Osteocyte (in vitro differentiated cells): ENCODE results near the gene PGAM4. TPM values are rescaled to one million over a fixed set of nuclear protein-coding genes. Genes with fewer than 3 reads are reported as not detected.

ENCODE experiments used
- DNase-seq: peaks from one replicate; pipeline ENCODE4 v3.0.0; 2021; ENCODE audit warnings: mixed read lengths; ENCODE audit not compliant: unreplicated experiment; ENCODE audit errors: extremely low spot score
- H3K27ac Mint-ChIP-seq: one replicate; pipeline ENCODE4 v1.8.0; 2021; ENCODE audit warnings: mild to moderate bottlenecking, mixed read lengths; ENCODE audit not compliant: unreplicated experiment
- H3K27me3 Mint-ChIP-seq: one replicate; pipeline ENCODE4 v1.8.0; 2021; ENCODE audit warnings: mixed read lengths; ENCODE audit not compliant: unreplicated experiment
- H3K36me3 Mint-ChIP-seq: one replicate; pipeline ENCODE4 v1.8.0; 2021; ENCODE audit warnings: mixed read lengths; ENCODE audit not compliant: unreplicated experiment
- H3K4me1 Mint-ChIP-seq: one replicate; pipeline ENCODE4 v1.8.0; 2021; ENCODE audit warnings: mixed read lengths; ENCODE audit not compliant: unreplicated experiment
- H3K4me3 Mint-ChIP-seq: one replicate; pipeline ENCODE4 v1.8.0; 2021; ENCODE audit warnings: mild to moderate bottlenecking, moderate library complexity, mixed read lengths; ENCODE audit not compliant: unreplicated experiment
- H3K9me3 Mint-ChIP-seq: one replicate; pipeline ENCODE4 v1.8.0; 2021; ENCODE audit warnings: mixed read lengths; ENCODE audit not compliant: unreplicated experiment
- CTCF ChIP-seq: fragments of 200-600 bp; sonication (generic); IDR thresholded peaks from 2 replicates; pipeline ENCODE4 v1.5.0; 2021; ENCODE audit warnings: antibody characterized with exemption, mild to moderate bottlenecking, moderate library complexity
- total RNA-seq: library from RNA; stranded (reverse); gene quantifications from 2 replicates; pipeline ENCODE4 v1.2.1, GENCODE V29; 2021

Gene PGAM4
- total RNA-seq, 1 donor from 2014 or later: not detected

GRCh38 chrX:77936299-77936698 lies 33.1 kb downstream of the PGAM4 start:
- H3K27ac Mint-ChIP-seq: no peak overlapping the region
- TF ChIP-seq CTCF: no peak
- no peaks in the 10 kb centered on the region for H3K27me3 Mint-ChIP-seq
- no peaks in the 10 kb centered on the region for H3K36me3 Mint-ChIP-seq
- no peak for DNase-seq
- H3K4me3 Mint-ChIP-seq: no peak overlapping the region
- peaks cover 1% of the 10 kb centered on the region for H3K4me1 Mint-ChIP-seq
- H3K9me3 Mint-ChIP-seq: peaks cover 4% of the 10 kb centered on the region

- Mint-ChIP-seq H3K4me1 (peaks cover 1% of the 10 kb centered on the region), H3K4me3 (no peak overlapping the region), H3K27ac (no peak overlapping the region), H3K36me3 (no peaks in the 10 kb centered on the region), H3K27me3 (no peaks in the 10 kb centered on the region), H3K9me3 (peaks cover 4% of the 10 kb centered on the region)
- no peak for TF ChIP-seq CTCF
- DNase-seq: no peak
Observed at GRCh38 chrX:77935886-77936285, 33.6 kb downstream of the PGAM4 start.

- H3K36me3 Mint-ChIP-seq: no peaks in the 10 kb centered on the region
- DNase-seq: no peak
- no peak overlapping the region for H3K27ac Mint-ChIP-seq
- H3K4me3 Mint-ChIP-seq: no peak overlapping the region
- H3K27me3 Mint-ChIP-seq: no peaks in the 10 kb centered on the region
- no peaks in the 10 kb centered on the region for H3K4me1 Mint-ChIP-seq
- TF ChIP-seq CTCF: no peak
- no peaks in the 10 kb centered on the region for H3K9me3 Mint-ChIP-seq
Observed at GRCh38 chrX:77930581-77930980, 38.9 kb downstream of the PGAM4 start.

- Mint-ChIP-seq H3K27ac (no peak overlapping the region), H3K36me3 (no peaks in the 10 kb centered on the region), H3K9me3 (peaks cover 5% of the 10 kb centered on the region), H3K4me3 (no peak overlapping the region), H3K27me3 (no peaks in the 10 kb centered on the region), H3K4me1 (no peaks in the 10 kb centered on the region)
- TF ChIP-seq CTCF: no peak
- DNase-seq: no peak
Observed at GRCh38 chrX:77925764-77926163, 43.7 kb downstream of the PGAM4 start.

- DNase-seq: no peak
- Mint-ChIP-seq H3K4me1 (no peaks in the 10 kb centered on the region), H3K27me3 (no peaks in the 10 kb centered on the region), H3K27ac (no peak overlapping the region), H3K4me3 (no peak overlapping the region), H3K9me3 (peaks cover 5% of the 10 kb centered on the region), H3K36me3 (no peaks in the 10 kb centered on the region)
- no peak for TF ChIP-seq CTCF
Observed at GRCh38 chrX:77924320-77924859, 45.0 kb downstream of the PGAM4 start.
